Progenitor cell of endocrine pancreas (in vitro differentiated cells): Measurements from ENCODE around the gene DCTN2. TPM values are rescaled to one million over a fixed set of nuclear protein-coding genes. Genes with fewer than 3 reads are reported as not detected.

Experiments
- DNase-seq: peaks from one replicate; pipeline ENCODE4 v3.0.0; 2021; ENCODE audit warnings: low spot score; ENCODE audit not compliant: unreplicated experiment
- H3K27ac Mint-ChIP-seq: 2 replicates; pipeline ENCODE4 v1.8.0; 2021; ENCODE audit warnings: mild to moderate bottlenecking, moderate library complexity, mixed read lengths
- H3K27me3 Mint-ChIP-seq: 2 replicates; pipeline ENCODE4 v1.8.0; 2021; ENCODE audit warnings: mixed read lengths
- H3K36me3 Mint-ChIP-seq: 2 replicates; pipeline ENCODE4 v1.8.0; 2022; ENCODE audit warnings: mixed read lengths; ENCODE audit not compliant: insufficient read depth
- H3K4me1 Mint-ChIP-seq: 2 replicates; pipeline ENCODE4 v1.8.0; 2021; ENCODE audit warnings: low read depth, mixed read lengths
- H3K4me3 Mint-ChIP-seq: 2 replicates; pipeline ENCODE4 v1.8.0; 2021; ENCODE audit warnings: low read depth, mild to moderate bottlenecking, moderate library complexity, mixed read lengths
- H3K9me3 Mint-ChIP-seq: 2 replicates; pipeline ENCODE4 v1.8.0; 2021; ENCODE audit warnings: low read depth, mixed read lengths
- CTCF ChIP-seq: fragments of 200-600 bp; sonication (generic); IDR thresholded peaks from one replicate; pipeline ENCODE4 v1.5.0; 2021; ENCODE audit warnings: antibody characterized with exemption, mild to moderate bottlenecking; ENCODE audit not compliant: unreplicated experiment
- total RNA-seq: library from RNA; stranded (reverse); gene quantifications from 2 replicates; pipeline ENCODE4 v1.2.1, GENCODE V29; 2021

Gene DCTN2
- total RNA-seq, 1 donor from 2014 or later = 144 TPM

GRCh38 chr12:57543581-57543980, 3.4 kb downstream of the DCTN2 start:
- no peak overlapping the region for H3K4me3 Mint-ChIP-seq
- H3K36me3 Mint-ChIP-seq = peaks cover 9% of the 10 kb centered on the region
- H3K9me3 Mint-ChIP-seq = no peaks in the 10 kb centered on the region
- DNase-seq = no peak
- no peak for TF ChIP-seq CTCF
- peaks cover 15% of the 10 kb centered on the region for H3K27me3 Mint-ChIP-seq
- peaks cover 26% of the 10 kb centered on the region for H3K4me1 Mint-ChIP-seq
- no peak overlapping the region for H3K27ac Mint-ChIP-seq

GRCh38 chr12:57541717-57542116, 5.3 kb downstream of the DCTN2 start:
- no peaks in the 10 kb centered on the region for H3K27me3 Mint-ChIP-seq
- no peak overlapping the region for H3K27ac Mint-ChIP-seq
- no peaks in the 10 kb centered on the region for H3K9me3 Mint-ChIP-seq
- no peak overlapping the region for H3K4me3 Mint-ChIP-seq
- H3K4me1 Mint-ChIP-seq = peaks cover 23% of the 10 kb centered on the region
- DNase-seq = no peak
- no peak for TF ChIP-seq CTCF
- H3K36me3 Mint-ChIP-seq = peaks cover 11% of the 10 kb centered on the region

GRCh38 chr12:57541001-57541400, 6.0 kb downstream of the DCTN2 start:
- peaks cover 13% of the 10 kb centered on the region for H3K36me3 Mint-ChIP-seq
- H3K27ac Mint-ChIP-seq = peak overlapping the region; percentile 86
- H3K27me3 Mint-ChIP-seq = no peaks in the 10 kb centered on the region
- no peak for DNase-seq
- peaks cover 25% of the 10 kb centered on the region for H3K4me1 Mint-ChIP-seq
- H3K9me3 Mint-ChIP-seq = no peaks in the 10 kb centered on the region
- H3K4me3 Mint-ChIP-seq = peak overlapping the region; percentile 40
- no peak for TF ChIP-seq CTCF

- Mint-ChIP-seq H3K36me3 (peaks cover 21% of the 10 kb centered on the region), H3K27ac (no peak overlapping the region), H3K27me3 (no peaks in the 10 kb centered on the region), H3K9me3 (no peaks in the 10 kb centered on the region), H3K4me1 (peaks cover 16% of the 10 kb centered on the region), H3K4me3 (no peak overlapping the region)
- no peak for DNase-seq
- TF ChIP-seq CTCF = no peak
Observed at GRCh38 chr12:57539134-57539768, 7.7 kb downstream of the DCTN2 start.

- no peak overlapping the region for H3K4me3 Mint-ChIP-seq
- no peak overlapping the region for H3K27ac Mint-ChIP-seq
- peaks cover 31% of the 10 kb centered on the region for H3K36me3 Mint-ChIP-seq
- no peaks in the 10 kb centered on the region for H3K9me3 Mint-ChIP-seq
- no peak for DNase-seq
- no peaks in the 10 kb centered on the region for H3K27me3 Mint-ChIP-seq
- TF ChIP-seq CTCF = no peak
- peaks cover 16% of the 10 kb centered on the region for H3K4me1 Mint-ChIP-seq
Observed at GRCh38 chr12:57536597-57536942, 10.4 kb downstream of the DCTN2 start.
